Right forelimb (tissue), 1 donor: ENCODE results near the gene GOLGA5.

Experiments
- DNase-seq: peaks from one replicate; pipeline ENCODE4 v3.0.0-alpha.2; 2018

The GOLGA5 gene

GRCh38 chr14:92883066-92883465, 89.0 kb downstream of the GOLGA5 start:
- no peak for DNase-seq

- no peak for DNase-seq
These were observed 90.3 kb downstream of the GOLGA5 start for GRCh38 chr14:92884410-92884809.

DNA sequence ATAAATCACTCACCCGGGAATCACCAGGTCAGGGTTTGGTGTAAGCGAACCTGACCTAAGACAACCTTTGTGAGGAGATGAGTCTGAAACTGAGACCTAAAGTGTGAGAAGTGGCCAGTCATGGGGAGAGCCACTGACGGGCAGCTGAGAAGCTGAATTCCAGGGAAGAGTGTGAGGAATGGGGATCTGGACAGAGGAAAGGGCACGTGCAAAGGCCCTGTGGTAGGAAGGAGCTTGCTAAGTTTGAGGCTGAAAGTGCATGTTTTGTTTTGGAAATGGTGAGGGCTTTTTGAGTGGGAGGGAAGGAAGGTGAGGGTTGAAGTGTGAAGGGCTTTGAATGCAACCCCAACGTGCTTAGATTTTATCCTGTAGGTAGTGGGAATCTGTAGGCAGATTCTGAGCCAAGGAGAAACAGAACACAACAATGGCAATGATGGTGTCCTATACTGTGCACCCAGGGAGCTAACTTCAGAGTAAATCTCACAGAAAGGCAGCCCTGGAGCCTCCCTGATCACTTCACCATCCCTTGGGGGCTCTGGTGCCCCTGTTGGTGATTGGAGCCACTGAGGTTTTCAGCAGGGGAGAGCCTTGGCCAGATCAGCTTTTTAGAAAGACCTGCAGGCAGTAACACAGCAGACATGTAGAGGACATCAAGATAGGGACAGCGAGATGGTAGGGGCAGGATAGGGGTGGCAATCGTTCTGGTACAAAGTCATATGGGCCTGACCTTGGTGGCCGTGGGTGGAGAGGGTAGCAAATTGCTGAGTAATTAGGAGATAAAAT, 91.4 kb downstream of the GOLGA5 start:
- no peak for DNase-seq

DNA sequence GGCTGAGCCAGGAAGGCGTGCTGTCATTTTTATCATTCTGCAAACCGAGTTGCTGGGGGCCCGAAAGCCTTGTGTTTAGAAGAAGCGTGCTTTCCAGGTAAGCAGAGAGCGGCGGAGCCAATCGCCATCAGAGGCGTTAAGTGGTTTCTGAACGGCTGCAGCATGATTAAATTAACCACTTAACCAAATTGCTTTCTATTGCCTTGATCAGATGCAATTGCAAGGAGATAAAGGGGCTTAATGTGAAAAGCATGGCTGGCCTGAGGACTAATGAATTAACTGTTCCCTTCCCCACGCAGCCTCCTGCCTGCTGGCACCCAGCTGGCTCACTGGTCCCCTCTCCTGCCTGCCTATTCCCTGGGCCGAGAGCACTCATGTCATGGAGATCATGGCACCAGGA, 92.2 kb downstream of the GOLGA5 start:
- DNase-seq = no peak

DNA sequence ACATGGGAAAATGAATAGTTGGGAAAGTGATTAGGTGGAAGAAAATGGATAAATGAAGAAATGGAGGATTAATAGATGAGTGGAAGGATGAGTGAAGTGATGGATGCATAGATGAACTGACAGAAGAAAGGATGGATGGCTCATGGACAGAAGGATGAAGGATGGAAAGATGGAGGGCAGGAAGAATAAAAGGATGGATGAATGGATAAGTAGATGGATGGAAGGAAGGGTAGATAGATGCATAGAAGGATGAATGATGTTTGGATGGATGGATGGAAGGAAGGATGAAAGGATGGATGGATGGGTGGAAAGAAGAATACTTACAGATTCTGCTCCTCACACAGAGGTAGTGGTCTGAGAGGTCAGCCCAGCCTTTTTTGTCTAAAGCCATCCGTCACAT, 93.1 kb downstream of the GOLGA5 start:
- no peak for DNase-seq

GRCh38 chr14:92888896-92889295, 94.8 kb downstream of the GOLGA5 start:
- no peak for DNase-seq
